Embryonic facial prominence (tissue), 1 donor: ENCODE data around the gene SOX6.
A peak's percentile ranks its signal among the peaks of the same experiment; 100 is the strongest.
"Not testable (repeated sequence)": the region's sequence is repeated elsewhere in the genome, so short reads cannot be mapped to it uniquely, and the experiment has no call there.

ENCODE experiments used
- DNase-seq: peaks from one replicate; pipeline ENCODE4 v3.0.0-alpha.2; 2016; ENCODE audit errors: extremely low spot score

SOX6 gene

DNA sequence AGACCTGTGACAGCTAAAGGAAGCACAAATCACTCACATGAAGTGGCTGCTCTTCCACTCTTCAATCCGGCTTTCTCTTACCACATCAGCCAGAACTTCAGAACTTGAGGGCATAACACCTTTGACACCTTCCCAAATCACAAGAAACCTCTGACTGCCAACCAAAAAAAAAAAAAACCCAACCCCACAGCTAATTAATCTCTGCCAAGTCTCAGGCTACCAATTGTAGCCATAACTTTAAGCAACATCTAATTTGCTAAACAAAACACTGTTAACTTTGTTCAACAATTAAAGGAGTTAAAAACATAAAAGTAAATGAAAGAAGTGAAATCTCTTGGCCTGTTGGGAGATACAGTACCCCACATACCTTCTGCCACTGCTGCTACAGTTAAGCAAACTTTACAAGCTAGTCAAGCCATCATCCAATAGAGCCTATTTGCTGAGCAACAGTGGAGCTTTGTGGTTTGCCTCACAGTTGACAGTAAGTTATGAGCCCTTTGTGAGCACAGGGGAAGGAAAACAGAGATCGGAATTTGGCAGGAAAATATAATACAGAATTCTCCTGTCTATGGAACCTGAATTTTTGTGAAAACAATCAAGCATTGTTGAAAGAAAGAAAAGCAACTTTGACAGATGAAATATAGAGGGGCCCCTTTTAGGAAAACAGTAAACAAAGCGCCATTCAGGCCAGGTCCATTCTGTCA, at the start of gene SOX6:
Gene SOX6, minus strand, starts transcription at position 490 of the 704 bp plus-strand sequence. CDS start 15,298 bp downstream, outside the sequence.
- DNase-seq: peak; percentile 20

DNA sequence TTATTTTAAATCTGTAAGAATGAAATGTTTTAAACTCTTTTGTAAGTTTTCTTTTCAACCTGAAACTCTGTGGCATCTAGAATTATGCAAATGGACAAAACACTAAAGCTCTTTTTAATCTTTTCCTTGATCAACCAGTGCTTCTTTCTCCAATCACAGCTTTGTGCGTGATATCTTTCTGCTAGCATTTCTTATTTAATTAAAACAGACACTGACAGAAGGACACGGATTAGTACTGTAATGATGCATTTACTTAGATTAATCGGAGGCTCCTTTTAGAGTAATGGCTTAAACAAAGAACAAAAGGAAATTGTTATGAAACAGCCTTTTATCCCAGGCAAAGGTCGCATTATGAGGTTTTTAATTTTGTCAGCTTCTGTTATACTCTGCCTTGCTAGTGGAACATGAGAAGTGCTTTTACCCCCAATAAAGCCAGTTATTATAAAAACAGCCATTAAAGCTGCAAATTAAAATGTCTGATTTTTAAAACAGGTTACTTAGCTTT, 48.5 kb upstream of the SOX6 start:
- DNase-seq: no peak

DNA sequence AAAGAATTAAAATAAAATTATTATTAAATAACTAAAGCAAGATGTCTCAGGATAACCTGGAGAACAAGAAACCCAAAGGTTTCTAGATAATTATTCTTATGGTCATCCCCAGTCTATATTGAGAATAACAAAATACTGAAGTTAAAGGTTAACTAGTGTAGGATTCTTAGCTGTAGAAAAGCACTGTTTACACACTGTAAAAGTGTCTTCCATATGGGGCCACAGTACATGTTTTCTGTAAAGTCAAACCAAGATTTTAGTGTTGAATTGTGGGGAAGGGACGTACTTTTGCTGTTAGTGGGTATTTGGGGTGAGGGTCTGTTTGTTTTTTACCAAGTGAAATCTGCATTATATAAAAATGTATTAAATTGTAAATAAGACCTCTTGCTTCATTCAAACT, 47.5 kb upstream of the SOX6 start:
- DNase-seq: no peak

DNA sequence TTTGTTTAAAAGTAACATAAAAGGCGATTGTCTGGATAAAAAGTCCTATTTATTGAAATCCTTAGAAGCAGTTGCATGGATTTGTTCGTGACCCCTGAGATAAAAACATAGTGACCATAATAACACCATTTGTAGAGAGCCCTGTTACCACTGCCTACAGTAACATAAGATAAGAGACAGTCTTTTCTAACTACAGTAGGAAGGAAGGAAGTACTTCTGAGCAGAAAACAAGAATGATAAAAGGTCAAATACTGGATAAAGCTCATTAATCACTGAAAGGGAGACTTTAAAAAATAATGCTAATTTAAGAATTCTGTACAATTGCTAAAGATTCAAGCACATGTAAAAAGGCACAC, 47.1 kb upstream of the SOX6 start:
- no peak for DNase-seq

DNA sequence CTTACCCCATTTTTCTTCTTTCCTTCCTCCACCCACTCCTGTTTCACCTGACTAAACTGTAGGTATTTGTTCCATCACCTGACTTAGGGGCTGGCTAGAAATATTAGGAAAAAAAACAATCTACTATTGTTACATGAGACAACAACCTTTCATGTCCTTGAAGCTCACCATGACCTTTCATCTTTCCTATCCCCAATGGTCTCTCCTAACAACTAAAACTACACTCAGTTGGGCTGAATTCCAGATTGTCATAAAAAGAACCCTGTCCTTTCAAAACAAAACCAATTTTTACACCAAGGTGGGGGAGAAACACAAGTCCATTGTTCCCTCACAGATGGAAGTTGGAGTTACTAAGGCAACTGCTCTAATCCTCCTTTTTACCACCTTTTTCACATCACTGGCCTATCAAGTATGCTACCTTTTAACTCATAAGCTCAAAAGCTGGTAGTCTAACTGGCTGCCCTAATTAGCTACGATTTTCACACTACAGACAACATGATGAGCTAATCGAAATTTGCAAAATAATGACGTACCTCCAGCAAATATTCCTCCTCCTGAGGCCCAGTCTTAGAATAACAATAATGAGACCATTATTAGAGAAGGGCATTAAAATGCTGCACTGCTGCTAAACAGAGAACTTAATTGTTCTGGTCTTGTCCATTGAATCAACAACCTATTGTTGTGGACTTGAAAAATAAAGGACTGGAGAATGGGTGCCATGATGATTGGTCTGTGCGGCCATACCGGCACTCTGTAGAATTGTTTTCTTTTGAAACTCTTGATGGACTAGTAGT, 46.5 kb upstream of the SOX6 start:
- no peak for DNase-seq

DNA sequence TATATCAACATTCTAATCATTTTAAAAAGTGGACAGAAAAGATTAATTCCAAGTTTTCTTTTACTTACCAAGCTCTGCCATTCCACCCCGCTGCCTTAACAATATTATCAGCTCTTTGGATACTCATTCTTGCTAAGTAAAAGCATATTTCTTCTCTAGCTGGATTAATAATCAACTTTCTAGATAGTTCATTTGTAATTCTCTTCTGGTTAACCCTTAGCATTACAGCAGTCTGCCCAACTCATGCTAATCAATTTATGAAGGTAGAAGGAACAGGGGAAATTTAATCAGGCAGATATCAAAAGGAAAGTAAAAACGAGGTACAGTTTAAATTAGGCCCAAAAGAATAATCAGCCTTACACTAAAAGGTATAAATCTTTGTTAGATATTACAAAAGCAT, 41.0 kb upstream of the SOX6 start:
- DNase-seq: no peak

DNA sequence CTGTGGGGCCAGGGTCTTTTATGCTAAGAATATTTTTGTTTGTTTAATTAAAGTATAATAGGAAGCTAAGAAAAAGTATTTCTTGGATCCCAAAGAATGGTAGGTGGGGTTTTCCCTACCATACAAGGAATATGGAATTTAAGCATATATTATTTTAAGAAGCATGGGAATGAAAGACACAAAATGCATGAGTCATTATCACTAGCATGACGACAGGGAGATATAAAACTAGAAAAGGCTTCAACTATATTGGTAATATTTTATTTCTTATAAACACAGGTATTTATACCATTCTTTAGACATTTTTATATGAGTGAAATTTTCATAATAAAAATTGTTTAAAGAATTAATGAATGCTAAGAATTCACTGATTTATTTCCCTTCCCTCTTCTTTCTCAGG, 39.3 kb upstream of the SOX6 start:
- DNase-seq: no peak

DNA sequence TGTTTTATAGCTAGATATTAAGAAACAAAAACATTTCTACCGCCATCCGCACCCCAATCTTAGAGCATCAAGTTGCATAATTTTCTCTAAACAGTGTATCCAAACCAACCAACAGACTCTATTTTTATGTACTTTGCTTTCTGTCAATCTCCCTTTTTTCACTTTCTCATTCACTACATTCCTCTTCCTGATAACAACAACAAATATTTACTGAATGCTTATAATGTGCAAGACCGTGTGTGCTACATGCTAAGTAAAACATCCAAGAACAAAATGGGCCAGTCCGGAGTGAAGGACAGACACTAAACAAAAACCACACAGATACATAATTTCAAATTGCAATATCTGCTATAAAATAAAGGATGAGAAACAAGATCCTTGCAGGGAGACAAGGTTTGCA, 38.6 kb upstream of the SOX6 start:
- no peak for DNase-seq

DNA sequence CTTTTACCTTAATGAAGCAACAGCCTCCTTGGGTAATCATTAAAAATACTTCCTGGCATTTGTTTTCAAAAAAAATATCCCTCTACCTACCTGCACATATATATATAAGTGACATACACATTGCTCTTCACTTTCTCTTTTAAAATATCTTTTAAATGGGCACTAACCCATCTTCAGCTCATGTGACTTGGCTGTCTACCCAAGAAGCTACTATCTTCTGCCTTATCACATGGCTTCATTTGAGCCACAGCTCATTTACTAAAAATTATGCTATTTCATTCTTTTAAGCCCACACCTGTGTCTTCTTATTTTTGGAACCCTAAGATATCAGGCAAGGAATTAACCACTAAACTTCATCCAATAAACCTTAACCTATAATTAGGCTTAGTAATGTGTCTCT, 37.0 kb upstream of the SOX6 start:
- no peak for DNase-seq

DNA sequence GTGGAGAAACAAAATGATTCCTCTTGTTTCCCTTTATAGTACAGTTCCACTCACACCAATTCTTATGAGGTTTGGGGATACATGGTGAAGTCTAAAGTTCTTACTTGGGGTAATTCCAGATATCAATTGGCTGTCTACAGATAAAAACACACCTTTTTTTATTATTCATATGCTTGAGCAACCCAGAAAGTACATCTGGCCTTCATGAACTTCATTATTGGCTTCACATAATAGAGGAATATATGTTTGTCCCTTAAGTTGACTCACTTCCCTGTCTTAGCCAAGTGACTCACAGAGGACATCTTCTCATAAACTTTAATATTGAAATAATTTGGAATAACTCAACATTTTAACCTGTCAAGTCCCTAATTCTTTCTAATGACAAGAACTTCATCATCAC, 36.3 kb upstream of the SOX6 start:
- DNase-seq: no peak

DNA sequence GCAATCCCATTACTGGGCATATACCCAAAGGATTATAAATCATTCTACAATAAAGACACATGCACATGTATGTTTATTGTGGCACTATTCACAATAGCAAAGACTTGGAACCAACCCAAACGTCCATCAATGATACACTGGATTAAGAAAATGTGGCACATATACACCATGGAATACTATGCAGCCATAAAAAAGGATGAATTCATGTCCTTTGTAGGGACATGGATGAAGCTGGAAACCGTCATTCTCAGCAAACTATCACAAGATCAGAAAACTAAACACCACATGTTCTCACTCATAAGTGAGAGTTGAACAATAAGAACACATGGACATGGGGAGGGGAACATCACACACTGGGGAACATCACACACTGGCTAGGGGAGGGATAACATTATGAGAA, 34.5 kb upstream of the SOX6 start:
- DNase-seq: not testable (repeated sequence)

DNA sequence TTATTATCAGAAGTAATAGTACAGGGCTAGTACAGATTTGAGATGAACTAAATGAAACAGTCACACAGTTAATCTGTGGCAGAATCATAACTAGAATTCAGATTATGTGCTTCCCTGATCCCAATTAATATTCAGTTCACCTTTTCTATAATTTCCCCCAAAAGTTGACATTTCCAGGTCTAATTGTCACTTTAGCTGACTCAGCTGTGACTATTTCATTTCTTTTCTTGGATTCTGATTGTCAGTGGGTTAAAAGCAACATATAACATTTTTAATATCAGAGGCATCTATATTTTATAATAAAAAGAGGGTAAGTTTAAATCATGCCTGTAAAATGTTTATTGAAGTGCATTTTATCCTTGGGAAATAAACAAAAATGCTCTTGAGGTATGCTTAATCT, 28.8 kb upstream of the SOX6 start:
- no peak for DNase-seq

DNA sequence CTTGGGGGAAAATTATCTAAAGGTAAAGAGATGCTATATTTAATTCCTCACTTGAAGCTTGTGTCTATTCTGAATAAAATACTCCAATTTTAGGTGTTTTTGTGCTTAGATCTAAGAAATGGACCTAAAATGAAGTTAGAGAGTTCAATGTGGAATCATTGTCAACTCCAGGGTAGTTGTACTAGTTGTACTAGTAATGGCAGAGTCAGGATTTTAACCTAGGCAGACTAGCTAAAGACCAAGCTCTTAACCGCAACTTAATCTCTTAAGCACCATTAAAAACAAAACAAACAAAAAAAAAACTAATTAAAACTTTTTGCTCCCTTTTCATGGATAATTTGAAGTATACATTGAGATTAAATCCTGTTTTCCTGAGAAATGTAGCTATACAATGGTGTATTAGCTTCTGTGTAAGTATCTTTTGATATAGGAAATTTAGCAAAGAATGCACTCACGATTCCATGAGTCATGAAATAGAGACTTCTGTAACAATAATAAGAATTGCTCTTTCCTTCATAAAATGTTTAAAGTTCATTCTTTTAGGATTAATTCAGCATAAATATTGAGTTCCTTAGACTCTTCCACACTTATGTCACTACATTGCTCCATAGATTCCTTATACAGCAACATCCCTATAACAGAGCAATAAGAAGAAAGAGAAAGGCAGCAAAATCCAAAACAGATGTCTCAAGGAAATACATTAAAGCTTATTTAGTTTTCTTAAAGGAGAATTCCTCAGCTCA, 26.5 kb upstream of the SOX6 start:
- peak; percentile 13 for DNase-seq

DNA sequence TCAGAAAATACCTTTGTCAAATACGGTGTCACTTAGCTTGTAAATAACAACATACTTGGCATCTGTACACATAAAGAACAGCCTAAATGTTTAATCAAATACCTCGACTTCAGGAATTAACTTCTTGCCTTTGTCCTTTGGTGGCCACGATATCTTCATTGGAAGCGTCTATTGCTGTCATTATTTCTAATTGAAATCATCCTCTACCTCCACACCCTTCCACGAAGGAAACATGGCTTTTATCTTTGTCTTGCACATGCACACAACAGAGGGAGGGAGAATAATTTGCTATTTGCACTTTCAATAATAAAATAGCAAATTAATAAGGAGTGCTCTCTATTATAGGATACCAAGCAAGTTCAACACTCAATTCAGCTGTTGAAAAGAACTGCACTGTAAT, 25.8 kb upstream of the SOX6 start:
- no peak for DNase-seq

DNA sequence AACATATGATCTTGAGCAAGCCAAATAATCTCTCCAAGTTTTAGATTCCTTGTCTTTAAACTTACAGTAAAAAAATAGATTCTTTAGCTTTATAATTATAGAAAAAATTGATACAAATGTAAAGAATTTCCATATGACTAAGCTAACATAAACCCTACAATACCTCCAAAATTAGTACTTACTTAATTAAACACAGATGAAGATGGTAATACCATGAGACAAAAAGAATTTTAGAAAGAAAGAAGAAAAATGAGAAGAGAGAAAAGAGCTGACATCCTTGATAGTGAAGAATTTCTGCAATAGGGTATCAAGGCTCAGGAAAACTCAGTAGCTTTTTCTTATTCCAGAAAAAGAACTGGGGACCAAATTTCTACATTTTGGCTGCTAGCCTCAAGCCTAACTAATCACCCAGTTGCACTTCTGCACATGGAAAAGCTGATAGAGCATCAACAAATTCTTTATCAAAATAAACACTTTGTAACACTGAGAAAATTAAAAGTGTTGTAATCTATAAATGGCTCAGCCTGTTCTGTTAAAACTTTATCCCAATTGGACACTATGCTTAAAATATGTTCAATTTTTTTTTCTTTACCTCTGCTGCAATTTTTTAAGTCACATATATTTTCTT, 24.7 kb upstream of the SOX6 start:
- no peak for DNase-seq

DNA sequence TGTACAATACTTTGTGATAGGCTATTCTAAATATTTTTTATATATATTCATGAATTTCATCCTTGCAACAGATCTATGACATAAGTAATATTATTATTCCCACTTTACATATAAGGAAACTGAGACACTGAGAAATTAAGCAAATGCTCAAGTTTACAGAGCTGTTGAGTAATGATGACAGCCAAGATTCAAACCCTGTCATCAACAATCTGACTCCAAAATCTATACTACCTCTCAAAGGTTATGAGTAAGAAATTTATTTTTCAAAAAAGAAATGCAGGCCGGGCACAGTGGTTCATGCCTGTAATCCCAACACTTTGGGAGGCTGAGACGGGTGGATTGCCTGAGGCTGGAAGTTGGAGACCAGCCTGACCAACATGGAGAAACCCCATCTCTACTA, 22.6 kb upstream of the SOX6 start:
- DNase-seq: no peak

DNA sequence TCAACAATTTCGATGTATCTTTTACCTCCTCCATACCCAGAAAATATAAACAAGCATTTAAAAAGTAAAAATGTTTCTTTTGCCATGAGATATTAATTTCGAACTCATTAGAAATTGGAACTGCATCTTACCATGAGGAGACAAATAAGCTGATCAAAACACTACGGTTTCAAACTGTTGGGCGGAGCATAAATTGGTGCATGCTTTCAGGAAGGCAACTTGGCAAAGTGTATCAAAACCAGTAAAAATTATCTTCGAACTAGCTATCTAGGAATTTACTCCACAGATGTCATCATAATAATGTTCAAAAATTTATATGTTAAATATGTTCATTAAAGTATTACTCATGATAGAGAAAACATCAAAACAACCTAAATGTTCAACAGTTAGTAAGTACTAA, 21.4 kb upstream of the SOX6 start:
- DNase-seq: no peak

DNA sequence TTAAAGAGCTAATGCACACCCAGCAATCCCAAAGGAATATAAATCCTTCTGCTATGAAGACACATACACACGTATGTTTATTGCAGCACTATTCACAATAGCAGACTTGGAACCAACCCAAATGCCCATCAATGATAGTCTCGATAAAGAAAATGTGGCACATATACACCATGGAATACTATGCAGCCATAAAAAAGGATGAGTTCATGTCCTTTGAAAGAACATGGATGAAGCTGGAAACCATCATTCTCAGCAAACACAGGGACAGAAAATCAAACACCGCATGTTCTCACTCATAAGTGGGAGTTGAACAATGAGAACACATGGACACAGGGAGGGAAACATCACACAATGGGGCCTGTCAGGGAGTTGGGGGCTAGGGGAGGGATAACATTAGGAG, 19.3 kb upstream of the SOX6 start:
- DNase-seq: not testable (repeated sequence)

DNA sequence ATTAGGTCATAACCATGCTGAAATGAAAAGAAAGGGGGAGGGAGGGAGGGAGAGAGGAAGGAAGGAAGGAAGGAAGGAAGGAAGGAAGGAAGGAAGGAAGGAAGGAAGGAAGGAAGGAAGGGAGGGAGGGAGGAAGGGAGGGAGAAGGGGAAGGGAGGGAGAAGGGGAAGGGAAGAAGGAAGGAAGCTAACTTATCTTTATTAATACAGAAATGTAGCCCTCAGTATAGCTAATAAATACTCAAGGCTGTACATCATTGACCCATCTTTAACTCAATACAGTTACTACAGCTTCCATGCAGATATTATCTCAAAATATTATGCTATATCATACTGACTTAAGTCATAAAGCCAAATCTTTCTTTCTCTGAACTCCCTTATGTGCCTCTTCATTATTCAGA, 17.4 kb upstream of the SOX6 start:
- no peak for DNase-seq

DNA sequence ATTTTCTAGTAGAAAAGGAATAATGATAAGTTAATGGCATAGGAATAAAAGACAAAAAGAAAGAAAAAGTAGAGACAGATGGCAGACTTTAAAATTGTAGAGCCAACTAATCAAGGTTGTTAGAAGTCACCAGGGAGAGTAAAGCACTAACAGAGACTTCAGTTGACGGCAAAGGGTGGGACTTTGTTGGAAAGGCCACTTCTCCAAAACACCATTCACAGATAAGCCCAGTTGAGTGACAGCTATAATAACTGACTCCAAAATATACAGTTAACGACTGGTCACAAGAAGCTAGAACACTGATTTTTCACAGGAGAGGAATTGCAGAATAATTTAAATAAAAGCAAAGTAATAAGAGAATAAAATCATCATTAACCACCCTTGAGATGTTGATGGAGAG, 16.0 kb upstream of the SOX6 start:
- no peak for DNase-seq

DNA sequence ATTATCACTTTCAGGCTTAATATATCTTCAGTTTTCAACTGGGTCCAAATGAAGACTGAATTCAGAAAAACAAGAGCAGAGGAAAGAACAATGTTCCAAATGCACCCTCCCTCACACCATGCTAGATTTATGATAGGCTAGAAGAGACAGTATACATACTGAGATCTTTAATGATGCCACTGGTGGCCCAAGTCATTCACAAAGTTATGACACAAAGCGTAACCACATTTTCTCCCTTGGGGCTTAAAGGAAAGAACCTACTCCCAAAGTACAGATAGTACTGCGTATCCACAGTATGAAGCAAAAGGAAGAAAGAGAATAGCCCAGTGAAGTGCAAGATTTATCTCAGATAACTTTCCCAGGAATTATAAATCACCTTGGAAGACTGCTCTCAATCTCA, 10.9 kb upstream of the SOX6 start:
- DNase-seq: no peak

DNA sequence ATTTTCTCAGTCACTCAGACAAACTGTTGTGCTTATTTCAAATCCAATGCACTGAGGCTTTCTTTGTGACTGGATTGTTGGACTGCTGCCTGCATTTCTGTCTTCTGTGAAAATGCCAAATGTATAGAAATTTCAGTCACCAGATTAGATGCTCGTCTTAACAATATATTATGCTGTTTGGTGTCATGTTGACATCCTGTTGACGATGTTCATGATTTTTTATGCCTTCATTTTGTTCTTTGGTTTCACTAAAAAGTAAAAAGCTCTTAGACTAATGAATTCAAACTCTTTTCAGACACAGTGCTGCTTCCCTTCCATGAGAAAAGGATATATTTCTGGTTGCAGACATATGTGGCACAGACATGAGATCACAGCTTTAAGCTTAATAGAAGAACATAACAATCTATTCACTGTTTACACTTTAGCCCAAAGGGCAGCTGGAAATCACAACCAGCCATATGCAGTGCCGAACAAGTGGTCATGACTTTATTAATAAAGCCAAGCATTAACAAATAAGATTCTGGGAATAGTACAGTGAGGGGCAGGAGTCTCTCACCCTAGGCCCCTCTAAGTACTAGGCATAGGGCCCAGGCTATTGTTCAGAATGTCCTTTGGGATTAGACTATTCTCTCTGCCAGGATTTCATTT, 9.4 kb upstream of the SOX6 start:
- no peak for DNase-seq
